Thoracic aorta (tissue), 2 donors: ENCODE data around the gene PNMA6E. TPM values are rescaled to one million over a fixed set of nuclear protein-coding genes. Genes with fewer than 3 reads are reported as not detected.

ENCODE experiments used
- ATAC-seq: fragments of 150-250 bp; one replicate; pipeline ENCODE4 v1.8.0; 2017; ENCODE audit warnings: low read depth; ENCODE audit not compliant: insufficient number of reproducible peaks, low FRiP score
- DNase-seq: peaks from one replicate; pipeline ENCODE4 v3.0.0-alpha.2; 2020; ENCODE audit warnings: low spot score
- H3K27ac ChIP-seq, 2 donors: fragments of 200-600 bp; sonication (generic); 1 replicate in 1 of 2; 2 replicates in 1 of 2; pipeline ENCODE4 v1.5.1; 2016; ENCODE audit warnings: mild to moderate bottlenecking in 2 of 2, moderate library complexity in 2 of 2
- H3K27me3 ChIP-seq: fragments of 200-600 bp; sonication (generic); replicated peaks from 2 replicates; pipeline ENCODE4 v1.6.0; 2016; ENCODE audit warnings: mild to moderate bottlenecking; ENCODE audit not compliant: insufficient read depth
- H3K36me3 ChIP-seq: fragments of 200-600 bp; sonication (generic); one replicate; pipeline ENCODE4 v1.5.1; 2016
- H3K4me1 ChIP-seq, 2 donors: fragments of 200-600 bp; sonication (generic); 1 replicate in 1 of 2; 2 replicates in 1 of 2; pipeline versions ENCODE4 v1.5.1 to v1.6.0; 2016; ENCODE audit warnings: low read depth in 2 of 2, mild to moderate bottlenecking in 1 of 2; ENCODE audit not compliant: control insufficient read depth in 1 of 2
- H3K4me3 ChIP-seq: fragments of 200-600 bp; sonication (generic); 2 replicates; pipeline ENCODE4 v1.5.1; 2016; ENCODE audit warnings: mild to moderate bottlenecking
- H3K9me3 ChIP-seq: fragments of 200-600 bp; sonication (generic); 2 replicates; pipeline ENCODE4 v1.5.1; 2016
- total RNA-seq, 2 donors: library from RNA; depleted of rRNA; stranded (reverse); fragments of >200 nt; gene quantifications; one replicate each; pipeline versions ENCODE4 v1.1.0 to v1.2.3, GENCODE V29; 2016
- TF ChIP-seq, protein P1 (sequence below): fragments of 200-600 bp; sonication (generic); IDR thresholded peaks from one replicate; pipeline ENCODE4 v1.5.1; 2019; ENCODE audit warnings: antibody characterized with exemption

Gene PNMA6E
- total RNA-seq, 2 donors from 2014 or later: not detected

DNA sequence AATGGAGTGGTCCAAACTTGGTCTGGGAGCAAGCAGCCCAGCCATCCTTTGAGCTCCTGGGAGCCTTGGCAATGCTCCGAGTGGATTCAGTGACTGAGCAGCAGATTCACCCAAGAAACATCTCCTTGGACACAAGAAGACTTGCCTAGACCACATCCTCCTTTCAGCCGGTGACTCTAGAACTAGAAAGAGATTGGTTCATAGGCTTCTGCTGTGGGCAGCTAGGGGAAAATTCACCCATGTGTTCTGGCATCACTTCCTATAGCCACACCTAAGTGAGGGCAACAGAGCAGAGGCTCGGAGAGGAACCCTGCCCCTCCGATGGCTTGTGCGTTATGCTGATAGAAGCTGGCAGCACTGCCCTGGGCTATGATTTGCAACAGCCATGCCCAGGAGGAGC lies 51.2 kb downstream of the PNMA6E start:
- H3K36me3 ChIP-seq: peaks cover 9% of the 10 kb centered on the region
- H3K4me3 ChIP-seq: no peak overlapping the region
- no peaks in the 10 kb centered on the region for H3K9me3 ChIP-seq
- ATAC-seq (no peak), DNase-seq (no peak)
- no peak overlapping the region for H3K27ac ChIP-seq
- TF ChIP-seq, protein P1, sequence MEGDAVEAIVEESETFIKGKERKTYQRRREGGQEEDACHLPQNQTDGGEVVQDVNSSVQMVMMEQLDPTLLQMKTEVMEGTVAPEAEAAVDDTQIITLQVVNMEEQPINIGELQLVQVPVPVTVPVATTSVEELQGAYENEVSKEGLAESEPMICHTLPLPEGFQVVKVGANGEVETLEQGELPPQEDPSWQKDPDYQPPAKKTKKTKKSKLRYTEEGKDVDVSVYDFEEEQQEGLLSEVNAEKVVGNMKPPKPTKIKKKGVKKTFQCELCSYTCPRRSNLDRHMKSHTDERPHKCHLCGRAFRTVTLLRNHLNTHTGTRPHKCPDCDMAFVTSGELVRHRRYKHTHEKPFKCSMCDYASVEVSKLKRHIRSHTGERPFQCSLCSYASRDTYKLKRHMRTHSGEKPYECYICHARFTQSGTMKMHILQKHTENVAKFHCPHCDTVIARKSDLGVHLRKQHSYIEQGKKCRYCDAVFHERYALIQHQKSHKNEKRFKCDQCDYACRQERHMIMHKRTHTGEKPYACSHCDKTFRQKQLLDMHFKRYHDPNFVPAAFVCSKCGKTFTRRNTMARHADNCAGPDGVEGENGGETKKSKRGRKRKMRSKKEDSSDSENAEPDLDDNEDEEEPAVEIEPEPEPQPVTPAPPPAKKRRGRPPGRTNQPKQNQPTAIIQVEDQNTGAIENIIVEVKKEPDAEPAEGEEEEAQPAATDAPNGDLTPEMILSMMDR: no peak
- H3K27me3 ChIP-seq: no peaks in the 10 kb centered on the region
- H3K4me1 ChIP-seq: no peaks in the 10 kb centered on the region

DNA sequence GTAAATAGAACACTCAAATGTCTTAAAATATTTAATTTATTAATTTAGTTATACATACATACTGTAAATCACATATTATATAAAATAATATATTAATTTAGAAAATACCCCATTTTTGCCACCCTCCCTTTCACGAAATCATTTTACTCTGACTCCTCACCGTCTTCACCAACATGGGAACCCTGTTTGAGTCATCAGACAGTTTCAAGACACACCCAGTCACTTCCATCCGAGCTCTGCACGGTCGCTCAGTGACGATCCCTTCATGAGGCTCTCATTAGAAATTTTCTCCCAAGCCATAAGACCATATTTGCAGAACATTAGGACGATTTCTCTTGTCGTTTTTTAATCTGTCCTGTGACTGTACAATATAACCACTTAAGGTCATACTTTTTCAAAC lies 52.7 kb downstream of the PNMA6E start:
- peaks cover 18% of the 10 kb centered on the region for H3K36me3 ChIP-seq
- H3K4me1 ChIP-seq: no peaks in the 10 kb centered on the region
- no peaks in the 10 kb centered on the region for H3K27me3 ChIP-seq
- H3K27ac ChIP-seq: no peak overlapping the region
- TF ChIP-seq, protein P1: no peak
- no peak for ATAC-seq
- DNase-seq: no peak
- no peak overlapping the region for H3K4me3 ChIP-seq
- H3K9me3 ChIP-seq: no peaks in the 10 kb centered on the region

DNA sequence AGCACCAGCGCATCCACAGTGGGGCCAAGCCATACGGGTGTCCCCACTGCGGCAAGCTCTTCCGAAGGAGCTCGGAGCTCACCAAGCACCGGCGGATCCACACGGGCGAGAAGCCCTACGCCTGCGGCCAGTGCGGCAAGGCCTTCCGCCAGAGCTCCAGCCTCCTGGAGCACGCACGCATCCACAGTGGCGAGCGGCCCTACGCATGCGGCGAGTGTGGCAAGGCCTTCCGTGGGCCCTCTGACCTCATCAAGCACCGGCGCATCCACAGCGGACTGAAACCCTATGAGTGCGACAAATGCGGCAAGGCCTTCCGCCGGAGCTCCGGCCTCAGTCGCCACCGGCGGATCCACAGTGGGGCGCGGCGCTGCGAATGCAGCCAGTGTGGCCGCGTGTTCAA lies 53.6 kb downstream of the PNMA6E start:
- H3K4me3 ChIP-seq: no peak overlapping the region
- DNase-seq (no peak), ATAC-seq (no peak)
- TF ChIP-seq, protein P1: no peak
- no peaks in the 10 kb centered on the region for H3K4me1 ChIP-seq
- H3K36me3 ChIP-seq: peaks cover 18% of the 10 kb centered on the region
- no peaks in the 10 kb centered on the region for H3K9me3 ChIP-seq
- H3K27me3 ChIP-seq: no peaks in the 10 kb centered on the region
- H3K27ac ChIP-seq: no peak overlapping the region

Other genes starting within 250 kb of the PNMA6E start
- not detected for gene MAGEA1, start 222.1 kb downstream of the PNMA6E start, total RNA-seq
- not detected for gene PNMA6F, start 79.6 kb downstream of the PNMA6E start, total RNA-seq
- 10 to 100 TPM; 14.5 to 17.1 TPM for gene ZNF275, start 67.2 kb downstream of the PNMA6E start, total RNA-seq
- gene ZFP92, start 10.1 kb upstream of the PNMA6E start, total RNA-seq: 1 to 10 TPM in 1 of 2 donors, under 1 TPM in 1; 0.95 to 1.2 TPM
- gene TREX2, start 44.7 kb upstream of the PNMA6E start, total RNA-seq: 10 to 100 TPM; 22.1 to 24.8 TPM
- 100 to 1,000 TPM; 111 TPM for gene HAUS7, start 69.2 kb upstream of the PNMA6E start, total RNA-seq
- gene BGN, start 93.6 kb upstream of the PNMA6E start, total RNA-seq: 1,000 to 10,000 TPM; 1,777 to 1,907 TPM
- gene ATP2B3, start 116.3 kb upstream of the PNMA6E start, total RNA-seq: under 1 TPM; 0.68 to 0.85 TPM
- gene CCNQ, start 197.8 kb upstream of the PNMA6E start, total RNA-seq: 10 to 100 TPM; 27.2 to 36.3 TPM
- not detected for gene DUSP9, start 245.9 kb upstream of the PNMA6E start, total RNA-seq